ENCODE results near the gene GATA1.
A peak's percentile ranks its signal among the peaks of the same experiment; 100 is the strongest.

GATA1 gene

GRCh38 chrX:48831136-48831908 is 44.9 kb downstream of the GATA1 start:
- H3K27me3 ChIP-seq (replicated peaks; ENCODE audit: control insufficient read depth, insufficient read depth, low read length) = peaks cover 47% of the 10 kb centered on the region
- no peak overlapping the region for H3K4me3 ChIP-seq (ENCODE audit: low read length)
- no peaks in the 10 kb centered on the region for H3K36me3 ChIP-seq (ENCODE audit: control insufficient read depth, insufficient read depth, low read length, severe bottlenecking)

DNA sequence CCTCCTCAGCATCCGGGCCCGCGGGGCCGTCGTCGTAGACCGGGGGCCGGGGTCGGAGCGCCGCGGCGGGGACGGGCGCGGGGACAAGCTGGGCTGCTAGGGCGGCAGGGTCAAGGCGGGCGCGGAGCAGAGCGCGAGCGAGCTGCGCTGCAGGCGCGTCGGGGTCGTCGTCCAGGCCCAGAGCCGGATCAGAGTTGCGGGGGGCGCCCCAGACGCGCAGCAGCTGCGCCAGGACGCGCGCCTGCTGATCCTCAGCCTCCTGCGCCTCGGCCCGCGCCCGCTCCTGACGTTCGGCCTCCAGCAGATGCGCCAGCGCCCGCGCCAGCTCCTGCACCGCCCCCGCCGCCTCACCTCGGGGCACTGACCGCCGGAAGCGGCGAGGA is 45.5 kb downstream of the GATA1 start:
- no peaks in the 10 kb centered on the region for H3K4me1 ChIP-seq (ENCODE audit: control insufficient read depth, insufficient read depth, low read length)
- H3K9ac ChIP-seq (ENCODE audit: low read length) = no peak overlapping the region
- no peaks in the 10 kb centered on the region for H3K36me3 ChIP-seq (ENCODE audit: control insufficient read depth, insufficient read depth, low read length, severe bottlenecking)
- H3K4me3 ChIP-seq (ENCODE audit: low read length) = no peak overlapping the region
- DNase-seq (ENCODE audit: low read depth) = peak; percentile 7
- H3K27me3 ChIP-seq (replicated peaks; ENCODE audit: control insufficient read depth, insufficient read depth, low read length) = peaks cover 51% of the 10 kb centered on the region
- H3K9me3 ChIP-seq (ENCODE audit: control insufficient read depth, low read length) = no peaks in the 10 kb centered on the region

More at GRCh38 chrX:48831136-48831908, 44.9 kb downstream of the GATA1 start:
- Histone ChIP-seq H3K4me1 (ENCODE audit: control insufficient read depth, insufficient read depth, low read length) (no peaks in the 10 kb centered on the region), H3K9me3 (ENCODE audit: control insufficient read depth, low read length) (no peaks in the 10 kb centered on the region), H3K9ac (ENCODE audit: low read length) (no peak overlapping the region)
- DNase-seq (ENCODE audit: low read depth) = no peak

DNA sequence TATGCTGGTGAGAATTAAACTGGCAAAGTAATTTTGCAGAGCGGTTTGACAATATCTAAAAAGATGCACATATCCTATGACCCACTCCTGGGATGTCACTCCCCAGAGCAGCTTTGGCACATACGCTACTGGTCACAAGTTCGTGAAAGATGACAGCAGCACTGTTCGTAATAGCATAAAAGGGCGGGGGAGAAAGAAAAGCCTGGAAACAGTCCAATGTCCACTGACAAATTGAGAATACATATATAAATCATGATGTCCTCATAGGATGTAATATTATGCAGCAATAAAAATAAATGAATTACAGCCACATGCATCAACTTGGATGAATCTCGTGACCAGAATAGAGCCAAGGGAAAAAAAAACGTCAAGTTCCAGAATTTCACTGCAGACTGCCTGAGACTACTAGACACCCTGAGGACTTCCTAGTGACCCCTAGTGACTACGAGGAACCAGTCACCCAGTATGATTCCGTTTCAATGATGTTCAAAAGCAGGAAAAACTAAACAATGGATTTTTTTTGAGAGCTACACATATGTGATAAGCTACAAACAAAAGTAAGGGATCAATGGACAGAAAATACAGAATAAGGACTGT is 47.2 kb downstream of the GATA1 start:
- Histone ChIP-seq H3K36me3 (ENCODE audit: control insufficient read depth, insufficient read depth, low read length, severe bottlenecking) (no peaks in the 10 kb centered on the region), H3K4me1 (ENCODE audit: control insufficient read depth, insufficient read depth, low read length) (no peaks in the 10 kb centered on the region), H3K4me3 (ENCODE audit: low read length) (no peak overlapping the region), H3K27me3 (replicated peaks; ENCODE audit: control insufficient read depth, insufficient read depth, low read length) (peaks cover 51% of the 10 kb centered on the region), H3K9ac (ENCODE audit: low read length) (no peak overlapping the region), H3K9me3 (ENCODE audit: control insufficient read depth, low read length) (no peaks in the 10 kb centered on the region)
- no peak for DNase-seq (ENCODE audit: low read depth)

DNA sequence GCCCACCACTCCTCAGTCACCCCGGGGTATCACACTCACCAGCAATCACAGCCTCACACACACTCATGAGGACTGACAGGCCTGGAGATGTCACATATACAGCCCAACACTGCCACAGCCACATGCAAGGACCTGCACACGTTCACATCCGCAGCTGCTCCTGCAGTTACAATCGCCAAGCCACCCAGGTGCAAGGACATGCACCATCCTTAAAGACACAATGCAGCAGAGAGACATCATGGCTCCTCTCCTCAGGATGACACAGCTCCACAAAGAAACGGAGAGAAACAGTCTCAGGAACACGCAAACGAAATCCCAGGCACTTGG is 48.0 kb downstream of the GATA1 start:
- H3K9me3 ChIP-seq (ENCODE audit: control insufficient read depth, low read length) = no peaks in the 10 kb centered on the region
- no peak for DNase-seq (ENCODE audit: low read depth)
- peaks cover 46% of the 10 kb centered on the region for H3K27me3 ChIP-seq (replicated peaks; ENCODE audit: control insufficient read depth, insufficient read depth, low read length)
- no peaks in the 10 kb centered on the region for H3K36me3 ChIP-seq (ENCODE audit: control insufficient read depth, insufficient read depth, low read length, severe bottlenecking)
- no peak overlapping the region for H3K9ac ChIP-seq (ENCODE audit: low read length)
- H3K4me1 ChIP-seq (ENCODE audit: control insufficient read depth, insufficient read depth, low read length) = no peaks in the 10 kb centered on the region
- no peak overlapping the region for H3K4me3 ChIP-seq (ENCODE audit: low read length)

GRCh38 chrX:48835524-48836329 is 49.3 kb downstream of the GATA1 start, which contains the start of gene PCSK1N:
TSS of gene PCSK1N (minus strand) at chrX:48835610. CDS start at chrX:48835532, 78 bp downstream.
- H3K9ac ChIP-seq (ENCODE audit: low read length) = no peak within 1 kb of the TSS
- H3K4me1 ChIP-seq (ENCODE audit: control insufficient read depth, insufficient read depth, low read length) = no peaks in the 10 kb centered on the region
- H3K27me3 ChIP-seq (replicated peaks; ENCODE audit: control insufficient read depth, insufficient read depth, low read length) = peaks cover 37% of the 10 kb centered on the region
- no peak for DNase-seq (ENCODE audit: low read depth)
- no peaks in the 10 kb centered on the region for H3K36me3 ChIP-seq (ENCODE audit: control insufficient read depth, insufficient read depth, low read length, severe bottlenecking)
- H3K4me3 ChIP-seq (ENCODE audit: low read length) = no peak within 1 kb of the TSS
- H3K9me3 ChIP-seq (ENCODE audit: control insufficient read depth, low read length) = no peaks in the 10 kb centered on the region

- no peak overlapping the region for H3K4me3 ChIP-seq (ENCODE audit: low read length)
- H3K9me3 ChIP-seq (ENCODE audit: control insufficient read depth, low read length) = no peaks in the 10 kb centered on the region
- no peak overlapping the region for H3K9ac ChIP-seq (ENCODE audit: low read length)
- peaks cover 19% of the 10 kb centered on the region for H3K27me3 ChIP-seq (replicated peaks; ENCODE audit: control insufficient read depth, insufficient read depth, low read length)
- no peak for DNase-seq (ENCODE audit: low read depth)
- H3K4me1 ChIP-seq (ENCODE audit: control insufficient read depth, insufficient read depth, low read length) = no peaks in the 10 kb centered on the region
- H3K36me3 ChIP-seq (ENCODE audit: control insufficient read depth, insufficient read depth, low read length, severe bottlenecking) = no peaks in the 10 kb centered on the region
Observed at GRCh38 chrX:48839686-48840085, 53.3 kb downstream of the GATA1 start.
